Sigmoid colon (tissue), 4 donors: ENCODE data around the gene SLC15A3.

ENCODE experiments used
- CTCF ChIP-seq, 4 experiments: fragments of 450-650 bp in 3 of 4; fragments of 200-600 bp in 1 of 4; IDR thresholded peaks; one replicate each; pipeline ENCODE4 v1.5.1; 2016 to 2019; ENCODE audit warnings: antibody characterized with exemption in 4 of 4, mild to moderate bottlenecking in 3 of 4, moderate library complexity in 2 of 4
- EP300 ChIP-seq, 4 donors: sonication (generic); formaldehyde crosslinking; IDR thresholded peaks; one replicate each; pipeline ENCODE4 v1.6.1; 2017; ENCODE audit warnings: antibody characterized with exemption in 4 of 4
- POLR2A ChIP-seq, 2 donors: fragments of 450-650 bp; IDR thresholded peaks; one replicate each; pipeline ENCODE4 v1.6.1; 2016; ENCODE audit warnings: antibody characterized with exemption in 2 of 2, mild to moderate bottlenecking in 2 of 2, moderate library complexity in 2 of 2
- POLR2AphosphoS5 ChIP-seq, 4 donors: sonication (generic); formaldehyde crosslinking; IDR thresholded peaks; one replicate each; pipeline ENCODE4 v1.6.1; 2017; ENCODE audit warnings: antibody characterized with exemption in 4 of 4

- no peak for TF ChIP-seq CTCF (IDR thresholded peaks at IDR 0.05)
- TF ChIP-seq POLR2A (IDR thresholded peaks at IDR 0.05) = no peak
- TF ChIP-seq EP300 (IDR thresholded peaks at IDR 0.05) = no peak
- no peak for TF ChIP-seq POLR2AphosphoS5 (IDR thresholded peaks at IDR 0.05)
Measured at GRCh38 chr11:60934124-60934789, 17.7 kb downstream of the SLC15A3 start.
